Astrocyte of the cerebellum (primary cell): ENCODE results near the gene MARCHF7.

Experiments
- DNase-seq: peaks from one replicate; pipeline ENCODE4 v3.0.0-alpha.2; 2011; ENCODE audit warnings: low read depth
- H3K4me3 ChIP-seq: 2 replicates; pipeline ENCODE4 v1.5.1; 2011; ENCODE audit warnings: mild to moderate bottlenecking, low read depth, low read length, moderate library complexity
- CTCF ChIP-seq: IDR thresholded peaks from 2 replicates; pipeline ENCODE4 v1.5.1; 2012; ENCODE audit warnings: low read length, low read depth, moderate library complexity, mild to moderate bottlenecking; ENCODE audit errors: missing control alignments
- in situ Hi-C: cut with HindIII; loops from 2 replicates; pipeline ENCODE4 v1.10.0; 2017; ENCODE audit warnings: low sequenced_read_pairs

The MARCHF7 gene

GRCh38 chr2:159760326-159760725, 48.0 kb downstream of the MARCHF7 start:
- no peak for DNase-seq
- in situ Hi-C loops = no loop called here
- TF ChIP-seq CTCF = no peak
- H3K4me3 ChIP-seq = no peak overlapping the region

GRCh38 chr2:159762075-159762474, 49.8 kb downstream of the MARCHF7 start:
- no peak overlapping the region for H3K4me3 ChIP-seq
- no peak for DNase-seq
- in situ Hi-C loops = no loop called here
- no peak for TF ChIP-seq CTCF
